Measurements from ENCODE around the gene FOXK1.
"Not testable (repeated sequence)": the region's sequence is repeated elsewhere in the genome, so short reads cannot be mapped to it uniquely, and the experiment has no call there.

FOXK1 gene

GRCh38 chr7:4787947-4788626 is 106.0 kb downstream of the FOXK1 start:
- ATAC-seq, result no peak

- no peak for ATAC-seq
Observed at GRCh38 chr7:4788627-4789189, 106.6 kb downstream of the FOXK1 start.

GRCh38 chr7:4789194-4790077 is 107.3 kb downstream of the FOXK1 start:
- no peak for ATAC-seq

GRCh38 chr7:4790078-4790465 is 108.0 kb downstream of the FOXK1 start:
- ATAC-seq, result no peak

- no peak for ATAC-seq
Observed at GRCh38 chr7:4790516-4790991, 108.5 kb downstream of the FOXK1 start.

GRCh38 chr7:4791101-4791737 is 109.1 kb downstream of the FOXK1 start:
- no peak for ATAC-seq

- peak; percentile 77 to 81 for ATAC-seq
Observed at GRCh38 chr7:4791738-4792536, 109.8 kb downstream of the FOXK1 start.

- peak; percentile 15 to 18 for ATAC-seq
Observed at GRCh38 chr7:4792537-4793126, 110.5 kb downstream of the FOXK1 start.

GRCh38 chr7:4793385-4793993 is 111.4 kb downstream of the FOXK1 start:
- ATAC-seq, result not testable (repeated sequence)

- ATAC-seq, result not testable (repeated sequence)
Observed at GRCh38 chr7:4794171-4794570, 112.1 kb downstream of the FOXK1 start.

GRCh38 chr7:4794591-4795350 is 112.7 kb downstream of the FOXK1 start:
- ATAC-seq, result no peak

- no peak for ATAC-seq
Observed at GRCh38 chr7:4796453-4796852, 114.4 kb downstream of the FOXK1 start.

- peak; percentile 75 to 77 for ATAC-seq
Observed at GRCh38 chr7:4797858-4798705, 116.0 kb downstream of the FOXK1 start.

GRCh38 chr7:4798706-4799235 is 116.7 kb downstream of the FOXK1 start:
- ATAC-seq, result no peak

- ATAC-seq, result no peak
Observed at GRCh38 chr7:4799508-4800268, 117.6 kb downstream of the FOXK1 start.

- no peak for ATAC-seq
Observed at GRCh38 chr7:4800487-4800886, 118.4 kb downstream of the FOXK1 start.

- no peak for ATAC-seq
Observed at GRCh38 chr7:4800926-4801838, 119.1 kb downstream of the FOXK1 start.

Data from activated CD4-positive, CD25-positive, alpha-beta regulatory T cell treated with anti-CD3 and anti-CD28 coated beads, Interleukin-2, amount 50 U/mL, for 24 hours (primary cell).